CD8-positive, alpha-beta memory T cell (primary cell): ENCODE measurements around the gene MDH1B. TPM values are rescaled to one million over a fixed set of nuclear protein-coding genes. Genes with fewer than 3 reads are reported as not detected.

ENCODE experiments used
- polyA plus RNA-seq: library from polyadenylated mRNA; unstranded; fragments of 300-500 nt; fragmentation: Illumina TruSeq; gene quantifications from one replicate; pipeline ENCODE4 v1.2.3, GENCODE V29; 2021
- total RNA-seq, 2 experiments: library from RNA; stranded (reverse); gene quantifications; one replicate each; pipeline ENCODE4 v1.2.3, GENCODE V29; 2021

Gene MDH1B
- total and polyA plus RNA-seq, 3 experiments from 2014 or later, result 0.15 to 1.2 (median 0.81) TPM

Other genes with a start within 250 kb of the MDH1B start
- not detected for gene FAM237A, start 122.8 kb downstream of the MDH1B start, total RNA-seq
- not detected for gene FAM237A, start 122.8 kb downstream of the MDH1B start, polyA plus RNA-seq
- not detected for gene DYTN, start 46.9 kb downstream of the MDH1B start, total RNA-seq
- gene DYTN, start 46.9 kb downstream of the MDH1B start, polyA plus RNA-seq, result not detected
- gene FASTKD2, start 278 bp upstream of the MDH1B start, total RNA-seq, result 10 to 100 TPM; 37.5 to 39.7 TPM
- 24.9 TPM for gene FASTKD2, start 278 bp upstream of the MDH1B start, polyA plus RNA-seq
- gene CPO, start 174.2 kb upstream of the MDH1B start, total RNA-seq, result under 1 TPM in 1 of 2 experiments, not detected in 1; 0.20 TPM
- gene CPO, start 174.2 kb upstream of the MDH1B start, polyA plus RNA-seq, result not detected